K562 (cell line): ENCODE data around the gene GMNC. TPM values are rescaled to one million over a fixed set of nuclear protein-coding genes. Genes with fewer than 3 reads are reported as not detected.

ENCODE experiments used
- AFF4 ChIP-seq: sonication (generic); formaldehyde crosslinking; IDR thresholded peaks from 2 replicates; pipeline ENCODE4 v1.8.0; 2023; ENCODE audit warnings: mild to moderate bottlenecking, missing genetic modification reagents
- ATF2 ChIP-seq: sonication (generic); formaldehyde crosslinking; IDR thresholded peaks from 2 replicates; pipeline ENCODE4 v1.8.1; 2022; ENCODE audit warnings: missing genetic modification reagents
- CHD2 ChIP-seq: IDR thresholded peaks from 2 replicates; pipeline ENCODE4 v1.6.1; 2011; ENCODE audit warnings: low read depth, low read length
- ETV5 ChIP-seq: sonication (generic); formaldehyde crosslinking; IDR thresholded peaks from 2 replicates; pipeline ENCODE4 v1.4.0; 2020; ENCODE audit warnings: low read depth, mild to moderate bottlenecking, missing genetic modification reagents
- RFX5 ChIP-seq: IDR thresholded peaks from 2 replicates; pipeline ENCODE4 v1.6.1; 2011; ENCODE audit warnings: low read depth, mild to moderate bottlenecking, improper control_type of control experiment, low read length
- RNF219 ChIP-seq: fragments of 250-450 bp; sonication (Bioruptor Pico); IDR thresholded peaks from 2 replicates; pipeline ENCODE4 v1.5.0; 2022; ENCODE audit warnings: mild to moderate bottlenecking
- polyA plus RNA-seq, 8 experiments: library from polyadenylated mRNA; depleted of rRNA in 4 of 8; stranded (reverse) in 5 of 8; unstranded in 3 of 8; fragments of >200 nt; fragmentation: Nextera tagmentation in 2 of 8; fragmentation: Illumina TruSeq in 1 of 8; extraction: Ambion mirVana in 2 of 8; extraction: Trizol in 1 of 8; gene quantifications; 2 replicates each; pipeline versions ENCODE4 v1.2.1 to v1.2.3, GENCODE V29; 2011 to 2014; ENCODE audit warnings: inconsistent platforms in 1 of 8, missing spikeins in 1 of 8
- total RNA-seq, 7 experiments: library from RNA; depleted of rRNA in 6 of 7; stranded (reverse); fragments of >200 nt in 6 of 7; fragmentation: Illumina TruSeq in 2 of 7; extraction: Trizol in 2 of 7; gene quantifications; 2 replicates each; pipeline versions ENCODE4 v1.2.1 to v1.2.3, GENCODE V29; 2011 to 2021; ENCODE audit warnings: low replicate concordance in 1 of 7

The GMNC gene
- total and polyA plus RNA-seq, 9 of the 15 experiments (the other 6 are each of a cell fraction or from before 2014, with no cell fraction given) = not detected

GRCh38 chr3:190860521-190860920 lies 2.0 kb downstream of the GMNC start (continued):
- TF ChIP-seq ATF2 (CRISPR knock-in tag) (no peak), CHD2 (no peak), RFX5 (no peak), AFF4 (no peak), ETV5 (no peak), RNF219 (CRISPR knock-in tag) (no peak)
